Natural killer cell (primary cell): Measurements from ENCODE around the gene CAMK2B. TPM values are rescaled to one million over a fixed set of nuclear protein-coding genes. Genes with fewer than 3 reads are reported as not detected.

Experiments
- ATAC-seq, 3 donors: fragments of 150-1000 bp in 2 of 3; fragments of 200-7000 bp in 1 of 3; cut with Tn5 transposase; 1 replicate in 1 of 3; 2 replicates in 2 of 3; pipeline ENCODE4 v1.10.0; 2021; ENCODE audit warnings: mild to moderate bottlenecking in 2 of 3, moderate library complexity in 2 of 3
- DNase-seq, 2 donors: peaks; one replicate each; pipeline versions ENCODE4 v3.0.0 to v3.0.0-alpha.2; 2013 to 2021; ENCODE audit warnings: mixed read lengths in 1 of 2
- H3K27ac ChIP-seq: one replicate; pipeline ENCODE4 v1.5.1; 2013; ENCODE audit warnings: mild to moderate bottlenecking, low read length
- H3K27me3 ChIP-seq: one replicate; pipeline ENCODE4 v1.6.1; 2013; ENCODE audit warnings: low read length; ENCODE audit not compliant: control insufficient read depth, insufficient read depth
- H3K36me3 ChIP-seq: one replicate; pipeline ENCODE4 v1.6.1; 2013; ENCODE audit warnings: low read length; ENCODE audit not compliant: control insufficient read depth, insufficient read depth
- H3K4me1 ChIP-seq: one replicate; pipeline ENCODE4 v1.6.1; 2013; ENCODE audit warnings: low read length; ENCODE audit not compliant: control insufficient read depth, insufficient read depth
- H3K4me3 ChIP-seq: one replicate; pipeline ENCODE4 v1.5.1; 2013; ENCODE audit warnings: low read length
- H3K9me3 ChIP-seq: one replicate; pipeline ENCODE4 v1.6.1; 2013; ENCODE audit warnings: low read length; ENCODE audit not compliant: control insufficient read depth, insufficient read depth
- H3K27ac Mint-ChIP-seq, 2 donors: one replicate each; pipeline ENCODE4 v1.8.0; 2022; ENCODE audit warnings: mild to moderate bottlenecking in 2 of 2, mixed read lengths in 2 of 2, moderate library complexity in 1 of 2
- H3K27me3 Mint-ChIP-seq, 2 donors: one replicate each; pipeline ENCODE4 v1.8.0; 2022; ENCODE audit warnings: low read depth in 2 of 2, mixed read lengths in 2 of 2
- H3K36me3 Mint-ChIP-seq: one replicate; pipeline ENCODE4 v1.8.0; 2022; ENCODE audit warnings: mixed read lengths
- H3K4me1 Mint-ChIP-seq, 2 donors: one replicate each; pipeline ENCODE4 v1.8.0; 2022; ENCODE audit warnings: mixed read lengths in 2 of 2
- H3K4me3 Mint-ChIP-seq: one replicate; pipeline ENCODE4 v1.8.0; 2022; ENCODE audit warnings: mild to moderate bottlenecking, moderate library complexity, mixed read lengths
- H3K9me3 Mint-ChIP-seq, 2 donors: one replicate each; pipeline ENCODE4 v1.8.0; 2022; ENCODE audit warnings: mixed read lengths in 2 of 2
- CTCF ChIP-seq: fragments of 200-600 bp; IDR thresholded peaks from one replicate; pipeline ENCODE4 v1.8.0; 2022; ENCODE audit warnings: antibody characterized with exemption
- WGBS: methylation state at CpG from one replicate; pipeline ENCODE4 v1.1.7; 2013; ENCODE audit warnings: missing lambda C conversion rate; ENCODE audit not compliant: insufficient coverage; 5-methylcytosine and 5-hydroxymethylcytosine counted together
- intact Hi-C: fragments of 100-400 bp; cut with micrococcal nuclease; formaldehyde crosslinking; loops from one replicate; pipeline ENCODE4 v1.14.2; 2022
- total RNA-seq, 4 donors: library from RNA; stranded (reverse); fragments of 120-200 nt in 1 of 4; gene quantifications; one replicate each; pipeline versions ENCODE4 v1.2.3 to v1.2.4, GENCODE V29; 2013 to 2022

The CAMK2B gene
- total RNA-seq, 3 donors from 2014 or later (not counting 1 experiment from before 2014, with no cell fraction given) = 0.70 TPM; not detected in 2

DNA sequence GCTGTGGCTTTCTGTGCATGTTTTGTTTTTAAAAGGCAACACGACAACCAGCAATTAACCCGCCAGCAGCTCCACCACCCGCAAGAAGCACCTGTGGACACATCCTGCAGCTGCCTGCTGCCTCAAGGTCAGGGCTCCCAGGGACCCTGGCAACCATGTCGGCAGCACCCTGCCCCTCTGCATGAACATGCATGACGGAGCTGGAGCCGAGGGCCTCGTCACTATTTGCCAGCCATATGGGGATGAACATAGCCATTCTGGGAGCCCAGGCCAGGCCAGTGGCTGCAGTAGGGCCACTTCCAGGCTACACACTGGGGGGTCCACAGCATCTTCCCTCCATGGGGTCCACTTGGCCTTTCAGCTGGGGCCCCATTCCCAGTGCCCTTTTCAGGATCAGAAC lies 52.9 kb downstream of the CAMK2B start:
- Mint-ChIP-seq H3K4me3 (no peak overlapping the region), H3K27me3 (no peaks in the 10 kb centered on the region), H3K36me3 (no peaks in the 10 kb centered on the region), H3K4me1 (no peaks in the 10 kb centered on the region), H3K27ac (no peak overlapping the region), H3K9me3 (no peaks in the 10 kb centered on the region)
- no peaks in the 10 kb centered on the region for H3K4me1 ChIP-seq
- DNase-seq (no peak), ATAC-seq (no peak)
- no peaks in the 10 kb centered on the region for H3K9me3 ChIP-seq
- H3K36me3 ChIP-seq = no peaks in the 10 kb centered on the region
- TF ChIP-seq CTCF = no peak
- WGBS = 87% methylated on average over 7 of the region's 7 CpGs
- no peak overlapping the region for H3K27ac ChIP-seq
- intact Hi-C loops = no loop called here
- no peak overlapping the region for H3K4me3 ChIP-seq
- no peaks in the 10 kb centered on the region for H3K27me3 ChIP-seq

DNA sequence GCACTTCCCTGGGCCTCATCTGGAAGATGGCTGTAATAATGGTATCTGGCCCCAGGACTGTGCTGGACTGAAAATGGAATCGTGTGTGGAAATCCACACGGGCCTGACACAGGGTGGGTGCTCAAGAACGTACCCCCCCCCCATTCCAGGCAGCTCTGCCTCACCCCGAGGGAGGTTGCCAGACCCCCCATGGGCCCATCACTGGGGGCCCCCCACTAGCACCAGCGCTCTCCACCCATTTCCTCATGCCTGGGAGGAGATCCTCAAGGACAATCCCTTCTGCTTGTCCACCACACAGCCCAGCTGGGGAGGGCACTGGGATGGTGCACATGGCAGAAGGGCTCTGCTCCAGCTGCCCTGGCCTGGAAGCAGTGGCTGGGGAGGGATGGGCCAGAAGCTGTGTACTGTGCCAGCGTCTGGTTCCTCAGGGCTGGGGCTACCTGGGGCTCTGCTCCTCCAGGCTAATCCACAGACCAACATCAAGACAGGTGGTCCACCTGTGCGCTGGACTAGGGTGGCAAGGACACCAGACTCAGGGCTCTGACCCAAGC lies 55.4 kb downstream of the CAMK2B start:
- no peak for DNase-seq
- H3K27me3 Mint-ChIP-seq = no peaks in the 10 kb centered on the region

DNA sequence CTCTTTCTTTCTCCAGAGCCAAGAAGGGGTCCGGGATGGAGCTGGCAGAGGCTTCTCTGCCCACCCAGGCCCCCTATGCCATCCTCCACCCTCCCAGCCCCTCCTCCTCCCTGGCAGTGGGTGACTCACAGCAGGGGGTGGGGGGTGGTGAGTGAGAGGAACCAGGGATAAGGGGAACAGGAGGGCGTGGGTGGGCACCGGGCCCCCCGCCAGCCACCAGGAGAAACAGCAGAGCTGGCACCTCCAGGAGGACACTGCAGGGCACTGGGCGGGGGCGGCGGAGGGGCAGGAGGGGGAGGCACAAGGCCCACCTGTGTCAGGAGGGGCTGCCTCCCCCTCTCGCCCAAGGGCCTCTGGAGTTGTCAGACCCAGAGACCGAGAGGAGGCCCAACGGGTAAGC lies 56.0 kb downstream of the CAMK2B start:
- H3K27ac Mint-ChIP-seq = no peak overlapping the region
- no peak for TF ChIP-seq CTCF

More for the DNA sequence above, 55.4 kb downstream of the CAMK2B start:
- no peak for TF ChIP-seq CTCF
- H3K27me3 ChIP-seq = no peaks in the 10 kb centered on the region
- no peaks in the 10 kb centered on the region for H3K36me3 ChIP-seq
- Mint-ChIP-seq H3K4me1 (no peaks in the 10 kb centered on the region), H3K36me3 (no peaks in the 10 kb centered on the region), H3K9me3 (no peaks in the 10 kb centered on the region), H3K27ac (no peak overlapping the region), H3K4me3 (no peak overlapping the region)
- ATAC-seq = no peak
- intact Hi-C loops = no loop called here
- H3K4me1 ChIP-seq = no peaks in the 10 kb centered on the region
- no peaks in the 10 kb centered on the region for H3K9me3 ChIP-seq
- 92% methylated on average over 7 of the region's 7 CpGs for WGBS
- no peak overlapping the region for H3K4me3 ChIP-seq
- H3K27ac ChIP-seq = no peak overlapping the region

GRCh38 chr7:44268671-44269070 lies 56.7 kb downstream of the CAMK2B start:
- H3K9me3 Mint-ChIP-seq = no peaks in the 10 kb centered on the region
- H3K27ac Mint-ChIP-seq = no peak overlapping the region
- no peak for ATAC-seq
- TF ChIP-seq CTCF = no peak
- no peaks in the 10 kb centered on the region for H3K36me3 Mint-ChIP-seq
- H3K4me3 ChIP-seq = no peak overlapping the region
- H3K36me3 ChIP-seq = no peaks in the 10 kb centered on the region
- H3K27me3 ChIP-seq = no peaks in the 10 kb centered on the region
- H3K4me1 ChIP-seq = no peaks in the 10 kb centered on the region
- 90% methylated on average over 4 of the region's 5 CpGs for WGBS
- H3K4me3 Mint-ChIP-seq = no peak overlapping the region
- no peak for DNase-seq
- no peaks in the 10 kb centered on the region for H3K27me3 Mint-ChIP-seq
- no peaks in the 10 kb centered on the region for H3K9me3 ChIP-seq
- intact Hi-C loops = no loop called here
- H3K4me1 Mint-ChIP-seq = no peaks in the 10 kb centered on the region
- no peak overlapping the region for H3K27ac ChIP-seq

More for the DNA sequence above, 56.0 kb downstream of the CAMK2B start:
- H3K27ac ChIP-seq = no peak overlapping the region
- Mint-ChIP-seq H3K36me3 (no peaks in the 10 kb centered on the region), H3K4me1 (no peaks in the 10 kb centered on the region), H3K27me3 (no peaks in the 10 kb centered on the region), H3K4me3 (no peak overlapping the region), H3K9me3 (no peaks in the 10 kb centered on the region)
- no peak for DNase-seq
- WGBS = 90% methylated on average over 9 of the region's 10 CpGs
- no peaks in the 10 kb centered on the region for H3K9me3 ChIP-seq
- no peaks in the 10 kb centered on the region for H3K36me3 ChIP-seq
- H3K4me3 ChIP-seq = no peak overlapping the region
- no peaks in the 10 kb centered on the region for H3K4me1 ChIP-seq
- ATAC-seq = no peak
- no peaks in the 10 kb centered on the region for H3K27me3 ChIP-seq
- intact Hi-C loops = no loop called here
